Chondrocyte (in vitro differentiated cells): ENCODE data around the gene TOX2. TPM values are rescaled to one million over a fixed set of nuclear protein-coding genes. Genes with fewer than 3 reads are reported as not detected.

ENCODE experiments used
- DNase-seq: peaks from one replicate; pipeline ENCODE4 v3.0.0; 2021; ENCODE audit warnings: mixed read lengths, low spot score
- H3K27ac Mint-ChIP-seq: one replicate; pipeline ENCODE4 v1.8.0; 2021; ENCODE audit warnings: mild to moderate bottlenecking, moderate library complexity, mixed read lengths; ENCODE audit not compliant: unreplicated experiment
- H3K27me3 Mint-ChIP-seq: 2 replicates; pipeline ENCODE4 v1.8.0; 2021; ENCODE audit warnings: low read depth, mixed read lengths
- H3K36me3 Mint-ChIP-seq: 2 replicates; pipeline ENCODE4 v1.8.0; 2021; ENCODE audit warnings: low read depth, mixed read lengths
- H3K4me1 Mint-ChIP-seq: 2 replicates; pipeline ENCODE4 v1.8.0; 2021; ENCODE audit warnings: low read depth, mild to moderate bottlenecking, mixed read lengths
- H3K4me3 Mint-ChIP-seq: one replicate; pipeline ENCODE4 v1.8.0; 2021; ENCODE audit warnings: mild to moderate bottlenecking, moderate library complexity, mixed read lengths; ENCODE audit not compliant: unreplicated experiment
- H3K9me3 Mint-ChIP-seq: 2 replicates; pipeline ENCODE4 v1.8.0; 2021; ENCODE audit warnings: low read depth, mixed read lengths
- CTCF ChIP-seq: fragments of 200-600 bp; sonication (generic); IDR thresholded peaks from 2 replicates; pipeline ENCODE4 v1.5.0; 2021; ENCODE audit warnings: antibody characterized with exemption, mild to moderate bottlenecking, moderate library complexity
- total RNA-seq: library from RNA; stranded (reverse); gene quantifications from 3 replicates; pipeline ENCODE4 v1.2.1, GENCODE V29; 2021

TOX2 gene
- total RNA-seq, 1 donor from 2014 or later, result 0.12 TPM

GRCh38 chr20:43948455-43948854, 33.8 kb downstream of the TOX2 start:
- Mint-ChIP-seq H3K36me3 (no peaks in the 10 kb centered on the region), H3K27me3 (peaks cover 13% of the 10 kb centered on the region), H3K4me3 (no peak overlapping the region), H3K27ac (no peak overlapping the region), H3K9me3 (no peaks in the 10 kb centered on the region), H3K4me1 (no peaks in the 10 kb centered on the region)
- DNase-seq, result no peak
- no peak for TF ChIP-seq CTCF

- peaks cover 13% of the 10 kb centered on the region for H3K27me3 Mint-ChIP-seq
- H3K27ac Mint-ChIP-seq, result no peak overlapping the region
- DNase-seq, result no peak
- no peak overlapping the region for H3K4me3 Mint-ChIP-seq
- no peaks in the 10 kb centered on the region for H3K9me3 Mint-ChIP-seq
- TF ChIP-seq CTCF, result no peak
- H3K36me3 Mint-ChIP-seq, result no peaks in the 10 kb centered on the region
- no peaks in the 10 kb centered on the region for H3K4me1 Mint-ChIP-seq
Observed at GRCh38 chr20:43949248-43949647, 34.6 kb downstream of the TOX2 start.

DNA sequence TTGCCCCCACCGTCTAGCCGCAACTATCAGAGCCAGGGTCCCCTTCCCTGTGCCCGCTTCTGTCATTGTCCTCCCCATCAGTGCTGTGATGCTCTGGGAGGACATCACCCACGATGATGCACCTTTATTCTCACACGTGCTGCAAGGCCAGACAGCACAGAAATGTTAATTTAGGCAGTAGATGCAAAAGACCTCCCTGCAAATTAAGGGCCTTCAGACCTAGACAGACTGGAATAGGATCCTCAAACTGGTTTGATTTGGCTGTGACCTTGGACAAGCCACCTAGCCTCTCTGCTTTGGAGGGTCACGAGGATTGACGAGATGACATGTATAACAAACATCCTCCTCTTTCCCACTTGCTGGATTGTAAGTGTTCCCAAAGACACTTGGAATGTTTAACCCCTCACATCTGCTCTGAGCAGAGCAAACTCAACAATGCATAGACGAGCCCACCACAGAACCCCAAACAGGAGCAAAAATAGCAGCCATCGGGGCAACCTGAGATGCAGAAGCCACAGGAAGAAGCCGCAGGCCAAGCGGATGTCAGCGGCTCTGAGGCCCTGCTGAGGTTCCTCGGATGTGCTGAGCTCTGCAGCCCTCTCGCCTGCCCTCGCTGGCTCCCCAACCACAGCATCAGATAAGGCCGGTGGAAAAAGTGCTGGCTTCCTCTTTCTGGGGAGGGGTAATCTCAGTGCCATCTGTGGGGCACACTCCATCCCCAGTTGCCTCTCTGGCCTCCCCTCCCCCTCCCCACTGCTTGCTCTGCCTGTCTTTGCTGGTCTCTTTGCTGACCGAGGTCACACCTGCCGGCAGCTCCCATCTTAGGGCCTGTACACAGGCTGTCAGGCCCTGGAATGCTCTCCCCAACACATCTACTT, 35.3 kb downstream of the TOX2 start:
- Mint-ChIP-seq H3K27ac (no peak overlapping the region), H3K4me3 (no peak overlapping the region), H3K4me1 (peaks cover 2% of the 10 kb centered on the region), H3K9me3 (no peaks in the 10 kb centered on the region), H3K27me3 (peaks cover 13% of the 10 kb centered on the region), H3K36me3 (no peaks in the 10 kb centered on the region)
- TF ChIP-seq CTCF, result no peak
- no peak for DNase-seq

- Mint-ChIP-seq H3K4me3 (no peak overlapping the region), H3K27ac (no peak overlapping the region), H3K9me3 (no peaks in the 10 kb centered on the region), H3K27me3 (peaks cover 14% of the 10 kb centered on the region), H3K4me1 (peaks cover 12% of the 10 kb centered on the region), H3K36me3 (no peaks in the 10 kb centered on the region)
- DNase-seq, result no peak
- TF ChIP-seq CTCF, result no peak
Observed at GRCh38 chr20:43953919-43954592, 39.4 kb downstream of the TOX2 start.

DNA sequence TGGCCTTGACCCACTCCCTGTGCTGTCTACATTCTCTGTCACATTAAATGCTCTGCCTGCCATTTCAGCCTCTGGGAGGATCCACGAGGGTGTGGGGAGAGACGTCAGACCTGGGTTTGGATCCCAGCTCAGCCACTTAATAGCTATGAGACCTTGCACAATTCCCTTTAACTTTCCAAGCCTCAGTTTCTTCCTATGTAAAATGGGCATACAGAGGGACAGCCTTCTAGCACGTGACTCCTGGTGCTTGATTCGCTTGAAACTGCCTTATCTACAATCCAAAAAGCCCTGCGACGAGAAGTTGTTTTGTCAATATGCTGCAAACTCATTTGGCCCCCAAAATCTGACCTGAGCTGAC, 40.0 kb downstream of the TOX2 start:
- DNase-seq, result no peak
- H3K4me1 Mint-ChIP-seq, result peaks cover 12% of the 10 kb centered on the region
- H3K4me3 Mint-ChIP-seq, result no peak overlapping the region
- peaks cover 14% of the 10 kb centered on the region for H3K27me3 Mint-ChIP-seq
- no peak overlapping the region for H3K27ac Mint-ChIP-seq
- no peak for TF ChIP-seq CTCF
- H3K36me3 Mint-ChIP-seq, result no peaks in the 10 kb centered on the region
- H3K9me3 Mint-ChIP-seq, result no peaks in the 10 kb centered on the region
